SJSA1 (cell line): ENCODE results near the gene S100A11. TPM values are rescaled to one million over a fixed set of nuclear protein-coding genes. Genes with fewer than 3 reads are reported as not detected.

Experiments used
- DNase-seq, 2 experiments: peaks; one replicate each; pipeline ENCODE4 v3.0.0-alpha.2; 2015 to 2020; ENCODE audit warnings: low spot score in 2 of 2, low read depth in 1 of 2
- H3K27ac ChIP-seq: fragments of 250-450 bp; sonication (Bioruptor Pico); 2 replicates; pipeline ENCODE4 v1.5.1; 2020; ENCODE audit warnings: mild to moderate bottlenecking, moderate library complexity
- H3K27me3 ChIP-seq: fragments of 250-450 bp; sonication (Bioruptor Pico); replicated peaks from 2 replicates; pipeline ENCODE4 v1.5.1; 2020; ENCODE audit warnings: mild to moderate bottlenecking, moderate library complexity
- H3K36me3 ChIP-seq: fragments of 250-450 bp; sonication (Bioruptor Pico); 2 replicates; pipeline ENCODE4 v1.5.1; 2020; ENCODE audit warnings: mild to moderate bottlenecking
- H3K4me1 ChIP-seq: fragments of 250-450 bp; sonication (Bioruptor Pico); replicated peaks from 2 replicates; pipeline ENCODE4 v1.6.1; 2021; ENCODE audit warnings: mild to moderate bottlenecking
- H3K4me3 ChIP-seq: fragments of 250-450 bp; sonication (Bioruptor Pico); 2 replicates; pipeline ENCODE4 v1.5.1; 2020; ENCODE audit warnings: mild to moderate bottlenecking
- H3K9me3 ChIP-seq: fragments of 250-450 bp; sonication (Bioruptor Pico); replicated peaks from 2 replicates; pipeline ENCODE4 v1.5.1; 2020; ENCODE audit warnings: mild to moderate bottlenecking
- total RNA-seq: library from RNA; depleted of rRNA; stranded (reverse); fragments of >200 nt; shearing (Covaris generic); gene quantifications from 2 replicates; pipeline ENCODE4 v1.2.3, GENCODE V29; 2014

The S100A11 gene
- total RNA-seq, 1 experiment from 2014 or later, result 284 TPM

GRCh38 chr1:152005360-152005912, 31.4 kb downstream of the S100A11 start:
- Histone ChIP-seq H3K4me1 (peaks cover 15% of the 10 kb centered on the region), H3K27me3 (no peaks in the 10 kb centered on the region), H3K36me3 (no peaks in the 10 kb centered on the region), H3K27ac (no peak overlapping the region), H3K9me3 (no peaks in the 10 kb centered on the region), H3K4me3 (no peak overlapping the region)
- DNase-seq, result no peak

- Histone ChIP-seq H3K4me3 (no peak overlapping the region), H3K27me3 (no peaks in the 10 kb centered on the region), H3K27ac (no peak overlapping the region), H3K4me1 (peaks cover 18% of the 10 kb centered on the region), H3K36me3 (no peaks in the 10 kb centered on the region), H3K9me3 (no peaks in the 10 kb centered on the region)
- DNase-seq, result no peak
Observed at GRCh38 chr1:152003846-152004442, 32.9 kb downstream of the S100A11 start.

- no peaks in the 10 kb centered on the region for H3K36me3 ChIP-seq
- H3K27ac ChIP-seq, result no peak overlapping the region
- no peak for DNase-seq
- no peaks in the 10 kb centered on the region; the same call in 1 of the 2 replicates for H3K9me3 ChIP-seq
- no peak overlapping the region for H3K4me3 ChIP-seq
- H3K27me3 ChIP-seq, result no peaks in the 10 kb centered on the region
- H3K4me1 ChIP-seq, result peaks cover 23% of the 10 kb centered on the region
Observed at GRCh38 chr1:152002960-152003359, 33.8 kb downstream of the S100A11 start.

- H3K36me3 ChIP-seq, result no peaks in the 10 kb centered on the region
- H3K27me3 ChIP-seq, result no peaks in the 10 kb centered on the region
- no peaks in the 10 kb centered on the region; the same call in 1 of the 2 replicates for H3K9me3 ChIP-seq
- peaks cover 18% of the 10 kb centered on the region for H3K4me1 ChIP-seq
- no peak overlapping the region for H3K27ac ChIP-seq
- no peak overlapping the region for H3K4me3 ChIP-seq
- DNase-seq, result peak; percentile 65 to 87
Observed at GRCh38 chr1:152001631-152002584, 34.9 kb downstream of the S100A11 start.

- H3K36me3 ChIP-seq, result no peaks in the 10 kb centered on the region
- no peaks in the 10 kb centered on the region for H3K27me3 ChIP-seq
- no peak overlapping the region for H3K27ac ChIP-seq
- no peak overlapping the region for H3K4me3 ChIP-seq
- H3K9me3 ChIP-seq, result no peaks in the 10 kb centered on the region; the same call in 1 of the 2 replicates
- no peak for DNase-seq
- peaks cover 15% of the 10 kb centered on the region for H3K4me1 ChIP-seq
Observed at GRCh38 chr1:152000964-152001630, 35.7 kb downstream of the S100A11 start.

- Histone ChIP-seq H3K4me3 (no peak overlapping the region), H3K9me3 (no peaks in the 10 kb centered on the region; the same call in 1 of the 2 replicates), H3K27me3 (no peaks in the 10 kb centered on the region), H3K4me1 (peaks cover 33% of the 10 kb centered on the region), H3K36me3 (no peaks in the 10 kb centered on the region), H3K27ac (no peak overlapping the region)
- peak in 1 of 2 experiments; percentile 20 for DNase-seq
Observed at GRCh38 chr1:151998611-151999362, 38.0 kb downstream of the S100A11 start.

GRCh38 chr1:151997284-151997570, 39.6 kb downstream of the S100A11 start:
- Histone ChIP-seq H3K4me3 (no peak overlapping the region), H3K36me3 (peaks cover 8% of the 10 kb centered on the region), H3K4me1 (peaks cover 33% of the 10 kb centered on the region), H3K9me3 (no peaks in the 10 kb centered on the region; the same call in 1 of the 2 replicates), H3K27me3 (no peaks in the 10 kb centered on the region), H3K27ac (no peak overlapping the region)
- DNase-seq, result no peak

- H3K4me1 ChIP-seq, result peaks cover 41% of the 10 kb centered on the region
- no peaks in the 10 kb centered on the region; the same call in 1 of the 2 replicates for H3K9me3 ChIP-seq
- H3K27me3 ChIP-seq, result no peaks in the 10 kb centered on the region
- no peak overlapping the region for H3K4me3 ChIP-seq
- peak overlapping the region; percentile 61 for H3K27ac ChIP-seq
- peak in 1 of 2 experiments; percentile 43 for DNase-seq
- peaks cover 13% of the 10 kb centered on the region for H3K36me3 ChIP-seq
Observed at GRCh38 chr1:151995774-151996173, 41.0 kb downstream of the S100A11 start.

GRCh38 chr1:151994956-151995355, 41.8 kb downstream of the S100A11 start:
- peak; percentile 93 to 95 for DNase-seq
- no peak overlapping the region for H3K4me3 ChIP-seq
- peaks cover 49% of the 10 kb centered on the region for H3K4me1 ChIP-seq
- H3K27ac ChIP-seq, result peak overlapping the region; percentile 61
- H3K27me3 ChIP-seq, result no peaks in the 10 kb centered on the region
- H3K36me3 ChIP-seq, result peaks cover 19% of the 10 kb centered on the region
- H3K9me3 ChIP-seq, result no peaks in the 10 kb centered on the region; the same call in 1 of the 2 replicates

GRCh38 chr1:151993734-151994496, 42.9 kb downstream of the S100A11 start, which contains the start of gene S100A10:
Gene S100A10 (minus strand): TSS chr1:151993859. CDS start chr1:151986230, 7,629 bp downstream.
- peaks cover 57% of the 10 kb centered on the region for H3K4me1 ChIP-seq
- DNase-seq, result peak; percentile 78 to 88
- H3K9me3 ChIP-seq, result no peaks in the 10 kb centered on the region; the same call in 1 of the 2 replicates
- peak within 1 kb of the TSS; percentile 85 for H3K4me3 ChIP-seq
- H3K27ac ChIP-seq, result peak within 1 kb of the TSS; percentile 97
- H3K36me3 ChIP-seq, result peaks cover 22% of the 10 kb centered on the region
- no peaks in the 10 kb centered on the region for H3K27me3 ChIP-seq

GRCh38 chr1:151993084-151993733, 43.6 kb downstream of the S100A11 start:
- Histone ChIP-seq H3K36me3 (peaks cover 22% of the 10 kb centered on the region), H3K4me1 (peaks cover 59% of the 10 kb centered on the region), H3K4me3 (peak overlapping the region; percentile 85), H3K9me3 (no peaks in the 10 kb centered on the region), H3K27ac (peak overlapping the region; percentile 97), H3K27me3 (no peaks in the 10 kb centered on the region)
- peak in 1 of 2 experiments; percentile 55 for DNase-seq
